Mesenchymal stem cell (in vitro differentiated cells and primary cell): Measurements from ENCODE around the gene CKAP5.

Source experiments
- DNase-seq: peaks from one replicate; pipeline ENCODE4 v3.0.0-alpha.2; 2013
- H2AFZ ChIP-seq: one replicate; pipeline ENCODE4 v1.6.1; 2013; ENCODE audit warnings: low read depth, mild to moderate bottlenecking, control low read depth, inconsistent platforms, low read length, moderate library complexity
- H2AK5ac ChIP-seq: 2 replicates; pipeline ENCODE4 v1.6.1; 2013; ENCODE audit warnings: low read length, moderate library complexity, mild to moderate bottlenecking, inconsistent platforms; ENCODE audit not compliant: severe bottlenecking
- H2BK120ac ChIP-seq: one replicate; pipeline ENCODE4 v1.6.1; 2013; ENCODE audit warnings: low read depth, mild to moderate bottlenecking, inconsistent platforms, low read length, moderate library complexity
- H2BK12ac ChIP-seq, 2 experiments: one replicate each; pipeline ENCODE4 v1.6.1; 2013; ENCODE audit warnings: inconsistent platforms in 2 of 2, low read length in 2 of 2, mild to moderate bottlenecking in 2 of 2, moderate library complexity in 2 of 2, control low read depth in 1 of 2
- H2BK15ac ChIP-seq: one replicate; pipeline ENCODE4 v1.6.1; 2013; ENCODE audit warnings: mild to moderate bottlenecking, low read depth, inconsistent platforms; ENCODE audit not compliant: poor library complexity, severe bottlenecking
- H2BK5ac ChIP-seq: 2 replicates; pipeline ENCODE4 v1.6.1; 2013; ENCODE audit warnings: low read depth, mild to moderate bottlenecking, low read length, control low read depth, inconsistent platforms; ENCODE audit not compliant: poor library complexity, severe bottlenecking
- H3K14ac ChIP-seq, 2 experiments: one replicate each; pipeline ENCODE4 v1.6.1; 2013; ENCODE audit warnings: inconsistent platforms in 2 of 2, low read length in 2 of 2, control low read depth in 1 of 2, mild to moderate bottlenecking in 1 of 2, moderate library complexity in 1 of 2
- H3K18ac ChIP-seq, 2 experiments: one replicate each; pipeline ENCODE4 v1.6.1; 2013; ENCODE audit warnings: inconsistent platforms in 2 of 2, low read length in 2 of 2, control low read depth in 1 of 2, low read depth in 1 of 2, mild to moderate bottlenecking in 1 of 2
- H3K23ac ChIP-seq, 2 experiments: one replicate each; pipeline ENCODE4 v1.6.1; 2013; ENCODE audit warnings: inconsistent platforms in 2 of 2, low read length in 2 of 2, mild to moderate bottlenecking in 2 of 2, moderate library complexity in 2 of 2, control low read depth in 1 of 2
- H3K27ac ChIP-seq: 2 replicates; pipeline ENCODE4 v1.5.1; 2013; ENCODE audit warnings: mild to moderate bottlenecking, moderate library complexity, low read length, control low read depth, inconsistent platforms; ENCODE audit not compliant: poor library complexity, severe bottlenecking
- H3K27me3 ChIP-seq, 2 experiments: 2 replicates each; pipeline versions ENCODE4 v1.6.1 to v1.7.0; 2013; ENCODE audit warnings: low read length in 2 of 2, mild to moderate bottlenecking in 2 of 2, moderate library complexity in 2 of 2, control low read depth in 1 of 2, inconsistent platforms in 1 of 2; ENCODE audit not compliant: control insufficient read depth in 1 of 2, insufficient read depth in 1 of 2
- H3K36me3 ChIP-seq, 2 experiments: 2 replicates each; pipeline versions ENCODE4 v1.6.1 to v1.7.0; 2013; ENCODE audit warnings: low read length in 2 of 2, control low read depth in 1 of 2, inconsistent platforms in 1 of 2, low read depth in 1 of 2, mild to moderate bottlenecking in 1 of 2; ENCODE audit not compliant: insufficient read depth in 2 of 2, control insufficient read depth in 1 of 2
- H3K4ac ChIP-seq, 2 experiments: one replicate each; pipeline ENCODE4 v1.6.1; 2013; ENCODE audit warnings: inconsistent platforms in 2 of 2, low read length in 2 of 2, mild to moderate bottlenecking in 2 of 2, moderate library complexity in 2 of 2, control low read depth in 1 of 2, low read depth in 1 of 2
- H3K4me1 ChIP-seq: 2 replicates; pipeline ENCODE4 v1.6.1; 2013; ENCODE audit warnings: low read depth, low read length, control low read depth; ENCODE audit not compliant: control insufficient read depth, insufficient read depth
- H3K4me2 ChIP-seq: 2 replicates; pipeline ENCODE4 v1.6.1; 2013; ENCODE audit warnings: low read length, mild to moderate bottlenecking, inconsistent platforms; ENCODE audit not compliant: poor library complexity, severe bottlenecking
- H3K4me3 ChIP-seq, 2 experiments: 2 replicates each; pipeline versions ENCODE4 v1.5.1 to v1.7.0; 2013; ENCODE audit warnings: low read length in 2 of 2, mild to moderate bottlenecking in 2 of 2, control low read depth in 1 of 2, low read depth in 1 of 2; ENCODE audit not compliant: insufficient read depth in 1 of 2
- H3K79me1 ChIP-seq: replicated peaks from 2 replicates; pipeline ENCODE4 v1.6.1; 2013; ENCODE audit warnings: mild to moderate bottlenecking, control low read depth, low read length, inconsistent platforms; ENCODE audit not compliant: poor library complexity, severe bottlenecking
- H3K9ac ChIP-seq: 2 replicates; pipeline ENCODE4 v1.7.0; 2013; ENCODE audit warnings: mild to moderate bottlenecking, low read length, moderate library complexity
- H3K9me3 ChIP-seq: 2 replicates; pipeline ENCODE4 v1.7.0; 2013; ENCODE audit warnings: mild to moderate bottlenecking, low read length; ENCODE audit not compliant: control insufficient read depth
- H4K8ac ChIP-seq: one replicate; pipeline ENCODE4 v1.6.1; 2013; ENCODE audit warnings: inconsistent platforms, mild to moderate bottlenecking, low read length, moderate library complexity
- H4K91ac ChIP-seq: one replicate; pipeline ENCODE4 v1.6.1; 2013; ENCODE audit warnings: mild to moderate bottlenecking, low read length, inconsistent platforms
- WGBS: methylation state at CpG from one replicate; pipeline ENCODE4 v1.1.7; 2013; ENCODE audit warnings: mixed read lengths; 5-methylcytosine and 5-hydroxymethylcytosine counted together

CKAP5 gene

DNA sequence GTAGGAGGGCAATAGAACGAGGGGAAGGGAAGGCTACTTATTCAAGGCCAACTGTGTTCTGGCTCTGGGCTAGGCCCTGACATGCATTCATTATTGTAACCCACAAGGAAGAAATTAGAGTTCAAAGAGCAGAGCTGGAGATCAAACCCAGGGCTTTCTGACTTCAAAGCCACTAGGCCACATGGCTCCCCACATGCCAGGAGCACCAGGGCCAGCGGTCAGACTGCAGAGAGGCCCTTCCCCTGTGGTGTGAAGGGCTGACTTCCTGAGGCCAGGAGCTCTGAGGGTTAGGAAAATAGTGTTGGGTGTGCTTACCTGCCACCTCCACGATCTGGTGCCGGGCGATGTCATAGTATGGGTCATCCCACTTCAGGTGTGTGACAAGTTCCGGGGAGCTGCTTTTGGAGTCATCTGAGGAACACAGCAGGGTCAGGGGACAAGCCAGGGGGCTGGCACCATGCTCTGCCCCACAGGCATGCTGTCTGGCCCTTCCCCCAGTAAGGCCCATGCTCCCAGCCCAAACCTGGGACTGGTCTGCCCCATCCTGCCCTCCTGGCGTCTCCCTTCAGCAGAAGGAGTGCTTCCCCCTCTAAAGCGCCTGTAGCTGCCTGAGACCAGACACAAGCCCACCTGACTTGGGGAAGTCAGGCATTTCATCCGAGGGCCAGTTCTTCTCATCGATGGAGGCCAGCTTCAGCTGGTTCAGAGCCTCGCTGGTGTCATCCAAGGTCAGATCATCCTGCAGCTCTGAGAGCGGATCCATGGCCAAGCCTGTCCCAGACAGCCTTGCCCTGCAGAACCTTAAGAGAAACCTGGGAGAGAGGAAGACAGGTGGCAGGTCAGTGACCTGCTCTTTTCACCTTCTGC lies 150.5 kb downstream of the CKAP5 start:
- no peak overlapping the region for H3K4me2 ChIP-seq
- H3K36me3 ChIP-seq: peaks cover 46 to 63% of the 10 kb centered on the region in 2 experiments
- no peaks in the 10 kb centered on the region for H3K9me3 ChIP-seq
- no peak overlapping the region for H4K8ac ChIP-seq
- no peak for DNase-seq
- no peak overlapping the region for H2BK5ac ChIP-seq
- no peak overlapping the region for H2AFZ ChIP-seq
- H2BK15ac ChIP-seq: no peak overlapping the region
- no peak overlapping the region for H2BK12ac ChIP-seq
- H4K91ac ChIP-seq: no peak overlapping the region
- H3K23ac ChIP-seq: no peak overlapping the region
- H2BK120ac ChIP-seq: no peak overlapping the region
- no peak overlapping the region for H3K4ac ChIP-seq
- peak overlapping the region; percentile 92 for H3K27ac ChIP-seq
- no peak overlapping the region for H3K4me3 ChIP-seq
- H3K18ac ChIP-seq: no peak overlapping the region
- H3K79me1 ChIP-seq: peaks cover 11% of the 10 kb centered on the region
- peak overlapping the region; percentile 66 for H3K9ac ChIP-seq
- no peak overlapping the region for H3K14ac ChIP-seq
- 95% methylated on average over 12 of the region's 12 CpGs for WGBS
- peaks cover 53% of the 10 kb centered on the region for H3K4me1 ChIP-seq
- H2AK5ac ChIP-seq: peak overlapping the region; percentile 97
- no peaks in the 10 kb centered on the region for H3K27me3 ChIP-seq

DNA sequence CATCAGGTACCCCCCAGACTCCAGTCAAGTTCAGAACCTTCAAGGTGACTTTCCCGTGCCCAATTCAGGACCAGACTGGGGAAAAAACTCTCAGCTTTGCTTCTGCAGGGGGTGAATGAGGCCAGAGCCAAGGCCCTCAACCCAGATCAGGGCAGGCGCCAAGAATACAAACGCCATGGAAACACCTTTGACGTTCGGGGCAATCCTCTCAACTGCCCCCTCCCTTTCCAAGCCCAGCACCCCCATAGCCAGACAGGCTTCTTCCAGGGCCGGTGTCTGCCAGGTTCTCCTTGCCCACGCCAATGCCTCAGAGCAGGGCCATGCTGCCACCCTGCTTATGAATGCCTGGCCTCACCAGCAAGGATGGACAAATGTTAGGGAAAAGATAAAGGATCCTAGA lies 151.5 kb downstream of the CKAP5 start:
- Histone ChIP-seq H3K18ac (no peak overlapping the region), H2AK5ac (peak overlapping the region; percentile 97), H3K4me2 (peak overlapping the region; percentile 45), H4K91ac (no peak overlapping the region), H3K14ac (no peak overlapping the region), H3K4ac (no peak overlapping the region), H3K4me3 (no peak overlapping the region), H2BK15ac (no peak overlapping the region), H3K4me1 (peaks cover 53% of the 10 kb centered on the region), H2AFZ (no peak overlapping the region), H2BK12ac (no peak overlapping the region), H2BK5ac (peak overlapping the region; percentile 95), H3K27ac (peak overlapping the region; percentile 92), H3K9ac (peak overlapping the region; percentile 66), H3K36me3 (peaks cover 49 to 66% of the 10 kb centered on the region in 2 experiments), H2BK120ac (no peak overlapping the region), H3K27me3 (no peaks in the 10 kb centered on the region), H4K8ac (no peak overlapping the region), H3K9me3 (no peaks in the 10 kb centered on the region), H3K23ac (no peak overlapping the region), H3K79me1 (peaks cover 13% of the 10 kb centered on the region)
- DNase-seq: no peak
- 91% methylated on average over 7 of the region's 7 CpGs for WGBS

DNA sequence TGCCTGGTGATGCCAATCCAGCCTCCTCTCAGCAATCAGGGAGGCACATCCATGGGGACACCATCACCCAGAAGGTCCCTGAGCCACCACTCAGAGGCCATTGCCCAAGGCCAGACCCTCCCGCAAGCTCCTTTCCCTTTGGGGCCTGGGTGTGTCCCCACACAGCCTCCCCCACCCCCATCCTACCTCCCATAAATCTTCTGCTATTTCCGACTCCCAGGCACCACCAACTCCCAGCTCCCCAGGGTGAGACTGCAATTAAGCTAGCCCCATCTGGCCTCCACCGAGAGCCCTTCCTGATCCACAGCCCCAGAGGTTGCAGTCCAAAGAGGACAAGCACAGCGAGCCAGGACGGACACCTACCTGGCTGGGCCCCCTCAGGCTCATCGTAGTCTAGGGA lies 152.0 kb downstream of the CKAP5 start:
- Histone ChIP-seq H3K4me2 (peak overlapping the region; percentile 45), H2BK120ac (no peak overlapping the region), H3K27me3 (no peaks in the 10 kb centered on the region), H3K4me1 (peaks cover 50% of the 10 kb centered on the region), H2BK15ac (no peak overlapping the region), H2BK5ac (peak overlapping the region; percentile 95), H2AFZ (no peak overlapping the region), H4K8ac (no peak overlapping the region), H2BK12ac (no peak overlapping the region), H2AK5ac (peak overlapping the region; percentile 97), H4K91ac (no peak overlapping the region), H3K18ac (no peak overlapping the region), H3K79me1 (peaks cover 15% of the 10 kb centered on the region), H3K23ac (no peak overlapping the region), H3K4me3 (no peak overlapping the region), H3K36me3 (peaks cover 49 to 67% of the 10 kb centered on the region in 2 experiments), H3K9ac (peak overlapping the region; percentile 66), H3K4ac (peak overlapping the region in 1 of 2 experiments; percentile 20), H3K27ac (peak overlapping the region; percentile 92), H3K9me3 (no peaks in the 10 kb centered on the region), H3K14ac (no peak overlapping the region)
- DNase-seq: no peak
- 97% methylated on average over 6 of the region's 6 CpGs for WGBS

DNA sequence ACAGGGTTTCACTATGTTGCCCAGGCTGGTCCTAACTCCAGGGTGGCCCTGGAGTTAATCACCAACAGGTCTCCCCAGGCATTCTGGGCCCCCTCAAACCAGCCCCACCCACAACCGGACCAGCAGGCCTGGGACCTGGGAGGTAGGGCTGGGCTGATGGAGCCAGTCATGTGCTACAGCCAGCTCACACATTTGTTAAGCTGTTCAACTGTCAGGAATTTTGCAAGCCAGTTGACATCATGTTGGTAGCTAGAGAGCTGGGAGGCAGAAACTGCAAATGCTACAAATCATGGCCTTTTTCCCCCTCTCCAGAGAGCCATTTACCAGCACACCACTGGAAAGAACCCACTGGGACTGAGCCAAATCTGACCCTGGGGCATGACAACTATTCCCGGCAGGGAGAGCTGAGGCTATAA lies 152.5 kb downstream of the CKAP5 start:
- H3K4me2 ChIP-seq: peak overlapping the region; percentile 35
- DNase-seq: peak; percentile 77
- WGBS: 89% methylated on average over 2 of the region's 2 CpGs

More for the DNA sequence above, 152.5 kb downstream of the CKAP5 start:
- Histone ChIP-seq H3K79me1 (peaks cover 15% of the 10 kb centered on the region), H3K14ac (no peak overlapping the region), H2BK5ac (peak overlapping the region; percentile 95), H2BK120ac (no peak overlapping the region), H4K91ac (no peak overlapping the region), H3K36me3 (peaks cover 49 to 64% of the 10 kb centered on the region in 2 experiments), H3K9ac (peak overlapping the region; percentile 66), H2AK5ac (peak overlapping the region; percentile 97), H3K9me3 (no peaks in the 10 kb centered on the region), H3K27me3 (no peaks in the 10 kb centered on the region), H3K18ac (no peak overlapping the region), H3K4ac (no peak overlapping the region), H3K27ac (peak overlapping the region; percentile 92), H2AFZ (no peak overlapping the region), H4K8ac (no peak overlapping the region), H3K23ac (peak overlapping the region in 1 of 2 experiments; percentile 81), H3K4me1 (peaks cover 49% of the 10 kb centered on the region), H2BK12ac (no peak overlapping the region), H3K4me3 (no peak overlapping the region), H2BK15ac (no peak overlapping the region)
